ENCODE results near the gene DPH2.

DPH2 gene

GRCh38 chr1:44000122-44000665, 30.4 kb downstream of the DPH2 start:
- no peak for DNase-seq (ENCODE audit: low read depth)

GRCh38 chr1:44002165-44002564, 32.4 kb downstream of the DPH2 start:
- no peak for DNase-seq (ENCODE audit: low read depth)

GRCh38 chr1:44002606-44003157, 32.9 kb downstream of the DPH2 start:
- DNase-seq (ENCODE audit: low read depth), result no peak

GRCh38 chr1:44008259-44008658, 38.4 kb downstream of the DPH2 start:
- DNase-seq (ENCODE audit: low read depth), result no peak

- DNase-seq (ENCODE audit: low read depth), result no peak
Observed at GRCh38 chr1:44010935-44011471, 41.2 kb downstream of the DPH2 start.

GRCh38 chr1:44012404-44012803, 42.6 kb downstream of the DPH2 start:
- no peak for DNase-seq (ENCODE audit: low read depth)

GRCh38 chr1:44012941-44013609, 43.3 kb downstream of the DPH2 start:
- DNase-seq (ENCODE audit: low read depth), result no peak

- no peak for DNase-seq (ENCODE audit: low read depth)
Observed at GRCh38 chr1:44013949-44014348, 44.1 kb downstream of the DPH2 start.

- DNase-seq (ENCODE audit: low read depth), result no peak
Observed at GRCh38 chr1:44014365-44015104, 44.7 kb downstream of the DPH2 start.

- DNase-seq (ENCODE audit: low read depth), result no peak
Observed at GRCh38 chr1:44015206-44015605, 45.4 kb downstream of the DPH2 start.

GRCh38 chr1:44016041-44016889, 46.5 kb downstream of the DPH2 start:
- no peak for DNase-seq (ENCODE audit: low read depth)

GRCh38 chr1:44016890-44017400, 47.1 kb downstream of the DPH2 start:
- no peak for DNase-seq (ENCODE audit: low read depth)

- DNase-seq (ENCODE audit: low read depth), result no peak
Observed at GRCh38 chr1:44019466-44019948, 49.7 kb downstream of the DPH2 start.

GRCh38 chr1:44020464-44020863, 50.7 kb downstream of the DPH2 start:
- no peak for DNase-seq (ENCODE audit: low read depth)

- DNase-seq (ENCODE audit: low read depth), result no peak
Observed at GRCh38 chr1:44021156-44021555, 51.3 kb downstream of the DPH2 start.

- no peak for DNase-seq (ENCODE audit: low read depth)
Observed at GRCh38 chr1:44021581-44022321, 51.9 kb downstream of the DPH2 start.

Measured in stimulated activated CD8-positive, alpha-beta memory T cell treated with anti-CD3 and anti-CD28 coated beads, Interleukin-12 subunit alpha, Interleukin-12 subunit beta, amount 100 ng/mL, for 4 hours (primary cell).